ENCODE data around the gene ESYT2. TPM values are rescaled to one million over a fixed set of nuclear protein-coding genes. Genes with fewer than 3 reads are reported as not detected.
"Not testable (repeated sequence)": the region's sequence is repeated elsewhere in the genome, so short reads cannot be mapped to it uniquely, and the experiment has no call there.

The ESYT2 gene
- total RNA-seq, 2 donors from 2014 or later = 104 to 113 TPM

- Mint-ChIP-seq H3K4me1 (peaks cover 27% of the 10 kb centered on the region), H3K4me3 (no peak overlapping the region), H3K27me3 (no peaks in the 10 kb centered on the region), H3K36me3 (ENCODE audit: low read depth) (peaks cover 4% of the 10 kb centered on the region), H3K27ac (no peak overlapping the region)
- DNase-seq (no peak), ATAC-seq (no peak)
- H3K9me3 ChIP-seq (ENCODE audit: control insufficient read depth, low read length, poor library complexity, severe bottlenecking) = no peaks in the 10 kb centered on the region
Observed at GRCh38 chr7:158700008-158700407, 129.3 kb downstream of the ESYT2 start.

- no peaks in the 10 kb centered on the region for H3K9me3 ChIP-seq (ENCODE audit: control insufficient read depth, low read length, poor library complexity, severe bottlenecking)
- Mint-ChIP-seq H3K4me1 (peaks cover 29% of the 10 kb centered on the region), H3K4me3 (no peak overlapping the region), H3K27me3 (no peaks in the 10 kb centered on the region), H3K27ac (no peak overlapping the region), H3K36me3 (ENCODE audit: low read depth) (peaks cover 4% of the 10 kb centered on the region)
- ATAC-seq = no peak
- DNase-seq = no peak
Observed at GRCh38 chr7:158699341-158699740, 130.0 kb downstream of the ESYT2 start.

- DNase-seq = no peak
- H3K9me3 ChIP-seq (ENCODE audit: control insufficient read depth, low read length, poor library complexity, severe bottlenecking) = no peaks in the 10 kb centered on the region
- Mint-ChIP-seq H3K36me3 (ENCODE audit: low read depth) (peaks cover 5% of the 10 kb centered on the region), H3K4me3 (no peak overlapping the region), H3K4me1 (peaks cover 31% of the 10 kb centered on the region), H3K27ac (no peak overlapping the region), H3K27me3 (no peaks in the 10 kb centered on the region)
- no peak for ATAC-seq
Observed at GRCh38 chr7:158698657-158699195, 130.6 kb downstream of the ESYT2 start.

- ATAC-seq; H3K27me3 Mint-ChIP-seq; H3K4me3 Mint-ChIP-seq; H3K36me3 Mint-ChIP-seq (ENCODE audit: low read depth); DNase-seq; H3K27ac Mint-ChIP-seq; H3K9me3 ChIP-seq (ENCODE audit: control insufficient read depth, low read length, poor library complexity, severe bottlenecking): not testable (repeated sequence)
- peaks cover 32% of the 10 kb centered on the region for H3K4me1 Mint-ChIP-seq
Observed at GRCh38 chr7:158697597-158697996, 131.7 kb downstream of the ESYT2 start.

- Mint-ChIP-seq H3K27me3 (no peaks in the 10 kb centered on the region), H3K36me3 (ENCODE audit: low read depth) (peaks cover 4% of the 10 kb centered on the region), H3K27ac (peak overlapping the region; percentile 60), H3K4me1 (peaks cover 23% of the 10 kb centered on the region), H3K4me3 (no peak overlapping the region)
- DNase-seq = peak in 1 of 3 donors; percentile 19
- peak; percentile 87 for ATAC-seq
- H3K9me3 ChIP-seq (ENCODE audit: control insufficient read depth, low read length, poor library complexity, severe bottlenecking) = no peaks in the 10 kb centered on the region
Observed at GRCh38 chr7:158695726-158696452, 133.4 kb downstream of the ESYT2 start.

- Mint-ChIP-seq H3K27ac (peak overlapping the region; percentile 60), H3K4me1 (peaks cover 23% of the 10 kb centered on the region), H3K27me3 (no peaks in the 10 kb centered on the region), H3K36me3 (ENCODE audit: low read depth) (peaks cover 4% of the 10 kb centered on the region), H3K4me3 (no peak overlapping the region)
- no peak for ATAC-seq
- no peak for DNase-seq
- H3K9me3 ChIP-seq (ENCODE audit: control insufficient read depth, low read length, poor library complexity, severe bottlenecking) = no peaks in the 10 kb centered on the region
Observed at GRCh38 chr7:158695056-158695455, 134.3 kb downstream of the ESYT2 start.

GRCh38 chr7:158694650-158695049, 134.7 kb downstream of the ESYT2 start:
- DNase-seq = no peak
- H3K27ac Mint-ChIP-seq = peak overlapping the region; percentile 60
- ATAC-seq = no peak
- no peaks in the 10 kb centered on the region for H3K9me3 ChIP-seq (ENCODE audit: control insufficient read depth, low read length, poor library complexity, severe bottlenecking)
- no peaks in the 10 kb centered on the region for H3K27me3 Mint-ChIP-seq
- H3K4me1 Mint-ChIP-seq = peaks cover 23% of the 10 kb centered on the region
- H3K4me3 Mint-ChIP-seq = no peak overlapping the region
- H3K36me3 Mint-ChIP-seq (ENCODE audit: low read depth) = peaks cover 4% of the 10 kb centered on the region

GRCh38 chr7:158689488-158689887, 139.8 kb downstream of the ESYT2 start:
- Mint-ChIP-seq H3K4me3 (no peak overlapping the region), H3K36me3 (ENCODE audit: low read depth) (peaks cover 4% of the 10 kb centered on the region), H3K4me1 (peaks cover 8% of the 10 kb centered on the region), H3K27me3 (no peaks in the 10 kb centered on the region), H3K27ac (no peak overlapping the region)
- DNase-seq (no peak), ATAC-seq (no peak)
- H3K9me3 ChIP-seq (ENCODE audit: control insufficient read depth, low read length, poor library complexity, severe bottlenecking) = no peaks in the 10 kb centered on the region

GRCh38 chr7:158687406-158687805, 141.9 kb downstream of the ESYT2 start:
- DNase-seq (no peak), ATAC-seq (no peak)
- Mint-ChIP-seq H3K27ac (no peak overlapping the region), H3K36me3 (ENCODE audit: low read depth) (no peaks in the 10 kb centered on the region), H3K27me3 (no peaks in the 10 kb centered on the region), H3K4me1 (no peaks in the 10 kb centered on the region), H3K4me3 (no peak overlapping the region)
- H3K9me3 ChIP-seq (ENCODE audit: control insufficient read depth, low read length, poor library complexity, severe bottlenecking) = no peaks in the 10 kb centered on the region

GRCh38 chr7:158685693-158686092, 143.6 kb downstream of the ESYT2 start:
- no peak overlapping the region for H3K27ac Mint-ChIP-seq
- H3K9me3 ChIP-seq (ENCODE audit: control insufficient read depth, low read length, poor library complexity, severe bottlenecking) = no peaks in the 10 kb centered on the region
- no peaks in the 10 kb centered on the region for H3K36me3 Mint-ChIP-seq (ENCODE audit: low read depth)

GRCh38 chr7:158684329-158684728, 145.0 kb downstream of the ESYT2 start:
- DNase-seq = no peak
- Mint-ChIP-seq H3K27ac (no peak overlapping the region), H3K36me3 (ENCODE audit: low read depth) (no peaks in the 10 kb centered on the region)

More at GRCh38 chr7:158685693-158686092, 143.6 kb downstream of the ESYT2 start:
- no peak for DNase-seq
- ATAC-seq = no peak
- no peaks in the 10 kb centered on the region for H3K4me1 Mint-ChIP-seq
- no peaks in the 10 kb centered on the region for H3K27me3 Mint-ChIP-seq
- no peak overlapping the region for H3K4me3 Mint-ChIP-seq

GRCh38 chr7:158683541-158683940, 145.8 kb downstream of the ESYT2 start:
- no peaks in the 10 kb centered on the region for H3K36me3 Mint-ChIP-seq (ENCODE audit: low read depth)
- no peak overlapping the region for H3K27ac Mint-ChIP-seq

More at GRCh38 chr7:158684329-158684728, 145.0 kb downstream of the ESYT2 start:
- Mint-ChIP-seq H3K27me3 (no peaks in the 10 kb centered on the region), H3K4me1 (peaks cover 2% of the 10 kb centered on the region), H3K4me3 (no peak overlapping the region)
- H3K9me3 ChIP-seq (ENCODE audit: control insufficient read depth, low read length, poor library complexity, severe bottlenecking) = no peaks in the 10 kb centered on the region
- ATAC-seq = no peak

GRCh38 chr7:158682456-158682855, 146.9 kb downstream of the ESYT2 start:
- peaks cover 2% of the 10 kb centered on the region for H3K4me1 Mint-ChIP-seq
- ATAC-seq (no peak), DNase-seq (no peak)
- no peaks in the 10 kb centered on the region for H3K36me3 Mint-ChIP-seq (ENCODE audit: low read depth)
- no peak overlapping the region for H3K4me3 Mint-ChIP-seq
- H3K9me3 ChIP-seq (ENCODE audit: control insufficient read depth, low read length, poor library complexity, severe bottlenecking) = no peaks in the 10 kb centered on the region
- H3K27me3 Mint-ChIP-seq = no peaks in the 10 kb centered on the region
- no peak overlapping the region for H3K27ac Mint-ChIP-seq

More at GRCh38 chr7:158683541-158683940, 145.8 kb downstream of the ESYT2 start:
- no peaks in the 10 kb centered on the region for H3K9me3 ChIP-seq (ENCODE audit: control insufficient read depth, low read length, poor library complexity, severe bottlenecking)
- peaks cover 2% of the 10 kb centered on the region for H3K4me1 Mint-ChIP-seq
- DNase-seq (no peak), ATAC-seq (no peak)
- H3K4me3 Mint-ChIP-seq = no peak overlapping the region
- no peaks in the 10 kb centered on the region for H3K27me3 Mint-ChIP-seq
